ENCODE measurements around the gene WNT3A. TPM values are rescaled to one million over a fixed set of nuclear protein-coding genes. Genes with fewer than 3 reads are reported as not detected.

The WNT3A gene
- total RNA-seq, 4 donors from 2014 or later, result not detected

GRCh38 chr1:228005511-228006033 lies 1.2 kb upstream of the WNT3A start:
- DNase-seq, result no peak
- H3K9me3 ChIP-seq, result no peaks in the 10 kb centered on the region
- no peak overlapping the region for H3K27ac ChIP-seq
- 8% methylated on average over 10 of the region's 13 CpGs; no CpG with 5 or more reads in 1 of the 2 donors for WGBS, 2 donors (ENCODE audit: low coverage in 1 of 2)
- H3K36me3 ChIP-seq, result no peaks in the 10 kb centered on the region
- H3K27me3 ChIP-seq, result peaks cover 92% of the 10 kb centered on the region
- TF ChIP-seq POLR2A (IDR thresholded peaks at IDR 0.05), result no peak
- no peak for TF ChIP-seq CTCF (IDR thresholded peaks at IDR 0.05)
- TF ChIP-seq EP300 (IDR thresholded peaks at IDR 0.05; ENCODE audit: low read depth), result no peak
- TF ChIP-seq POLR2AphosphoS5 (IDR thresholded peaks at IDR 0.05), result no peak
- no peak overlapping the region for H3K4me3 ChIP-seq
- intact Hi-C loops (cut with DNase I; ENCODE audit: low total_unique reads) (no loop called here), in situ Hi-C loops (cut with MboI; ENCODE audit: low pct_ligation_motif_present in 1 of 4, low pct_unique_long_range_greater_than_20kb in 1 of 4, low sequenced_read_pairs in 3 of 4) (no loop called here)
- H3K4me1 ChIP-seq, result peaks cover 0 to 14% (median 2%) of the 10 kb centered on the region in 4 donors

- WGBS, 2 donors (ENCODE audit: low coverage in 1 of 2), result 7% methylated on average over 39 of the region's 52 CpGs; no CpG with 5 or more reads in 1 of the 2 donors
- peaks cover 88% of the 10 kb centered on the region for H3K27me3 ChIP-seq
Measured at GRCh38 chr1:228006034-228006785, 588 bp upstream of the WNT3A start.

GRCh38 chr1:228007049-228007800 lies 427 bp downstream of the WNT3A start:
- H3K9me3 ChIP-seq, result no peaks in the 10 kb centered on the region
- TF ChIP-seq POLR2A (IDR thresholded peaks at IDR 0.05) (no peak), CTCF (IDR thresholded peaks at IDR 0.05) (no peak), POLR2AphosphoS5 (IDR thresholded peaks at IDR 0.05) (no peak), EP300 (IDR thresholded peaks at IDR 0.05; ENCODE audit: low read depth) (no peak)
- no peaks in the 10 kb centered on the region for H3K36me3 ChIP-seq
- intact Hi-C loops (cut with DNase I; ENCODE audit: low total_unique reads) (no loop called here), in situ Hi-C loops (cut with MboI; ENCODE audit: low pct_ligation_motif_present in 1 of 4, low pct_unique_long_range_greater_than_20kb in 1 of 4, low sequenced_read_pairs in 3 of 4) (no loop called here)
- WGBS, 2 donors (ENCODE audit: low coverage in 1 of 2), result 0 to 2% methylated on average over 4 to 49 of the region's 77 CpGs
- DNase-seq, result no peak
- no peak overlapping the region for H3K27ac ChIP-seq
- peaks cover 0 to 14% (median 2%) of the 10 kb centered on the region in 4 donors for H3K4me1 ChIP-seq
- H3K4me3 ChIP-seq, result no peak overlapping the region
- peaks cover 85% of the 10 kb centered on the region for H3K27me3 ChIP-seq

More at GRCh38 chr1:228006034-228006785, 588 bp upstream of the WNT3A start:
- H3K27ac ChIP-seq, result no peak overlapping the region
- no peak for DNase-seq
- no peaks in the 10 kb centered on the region for H3K36me3 ChIP-seq
- no peak overlapping the region for H3K4me3 ChIP-seq
- in situ Hi-C loops (cut with MboI; ENCODE audit: low pct_ligation_motif_present in 1 of 4, low pct_unique_long_range_greater_than_20kb in 1 of 4, low sequenced_read_pairs in 3 of 4) (no loop called here), intact Hi-C loops (cut with DNase I; ENCODE audit: low total_unique reads) (no loop called here)
- peaks cover 0 to 14% (median 2%) of the 10 kb centered on the region in 4 donors for H3K4me1 ChIP-seq
- no peaks in the 10 kb centered on the region for H3K9me3 ChIP-seq
- no peak for TF ChIP-seq POLR2AphosphoS5 (IDR thresholded peaks at IDR 0.05)

GRCh38 chr1:228007801-228008341 lies 1.1 kb downstream of the WNT3A start:
- TF ChIP-seq POLR2A (IDR thresholded peaks at IDR 0.05), result no peak
- no peak for TF ChIP-seq POLR2AphosphoS5 (IDR thresholded peaks at IDR 0.05)
- no peak for TF ChIP-seq EP300 (IDR thresholded peaks at IDR 0.05; ENCODE audit: low read depth)
- no peak for TF ChIP-seq CTCF (IDR thresholded peaks at IDR 0.05)
- H3K9me3 ChIP-seq, result no peaks in the 10 kb centered on the region
- in situ Hi-C loops (cut with MboI; ENCODE audit: low pct_ligation_motif_present in 1 of 4, low pct_unique_long_range_greater_than_20kb in 1 of 4, low sequenced_read_pairs in 3 of 4) (no loop called here), intact Hi-C loops (cut with DNase I; ENCODE audit: low total_unique reads) (no loop called here)
- H3K27me3 ChIP-seq, result peaks cover 79% of the 10 kb centered on the region
- peaks cover 0 to 14% (median 2%) of the 10 kb centered on the region in 4 donors for H3K4me1 ChIP-seq
- DNase-seq, result no peak
- H3K36me3 ChIP-seq, result no peaks in the 10 kb centered on the region
- H3K27ac ChIP-seq, result no peak overlapping the region
- 6% methylated on average over 20 of the region's 23 CpGs; no CpG with 5 or more reads in 1 of the 2 donors for WGBS, 2 donors (ENCODE audit: low coverage in 1 of 2)
- H3K4me3 ChIP-seq, result no peak overlapping the region

All from transverse colon (tissue), 4 donors.